ENCODE data around the gene MBNL2. TPM values are rescaled to one million over a fixed set of nuclear protein-coding genes. Genes with fewer than 3 reads are reported as not detected.

The MBNL2 gene
- total RNA-seq, 2 donors from 2014 or later = 28.2 to 61.8 TPM

- Histone ChIP-seq H3K9me3 (no peaks in the 10 kb centered on the region), H3K4me3 (no peak overlapping the region), H3K36me3 (no peaks in the 10 kb centered on the region), H3K27me3 (no peaks in the 10 kb centered on the region), H3K27ac (no peak overlapping the region), H3K4me1 (no peaks in the 10 kb centered on the region), H3K9ac (ENCODE audit: low read depth in 2 of 2, low read length in 2 of 2) (no peak overlapping the region)
- DNase-seq = no peak
- intact Hi-C loops (cut with DNase I) = loop anchor here (5.0 kb wide), 2 partner anchors 243 to 333 kb away; no protein-coding TSS in a partner anchor
- TF ChIP-seq, protein P1, sequence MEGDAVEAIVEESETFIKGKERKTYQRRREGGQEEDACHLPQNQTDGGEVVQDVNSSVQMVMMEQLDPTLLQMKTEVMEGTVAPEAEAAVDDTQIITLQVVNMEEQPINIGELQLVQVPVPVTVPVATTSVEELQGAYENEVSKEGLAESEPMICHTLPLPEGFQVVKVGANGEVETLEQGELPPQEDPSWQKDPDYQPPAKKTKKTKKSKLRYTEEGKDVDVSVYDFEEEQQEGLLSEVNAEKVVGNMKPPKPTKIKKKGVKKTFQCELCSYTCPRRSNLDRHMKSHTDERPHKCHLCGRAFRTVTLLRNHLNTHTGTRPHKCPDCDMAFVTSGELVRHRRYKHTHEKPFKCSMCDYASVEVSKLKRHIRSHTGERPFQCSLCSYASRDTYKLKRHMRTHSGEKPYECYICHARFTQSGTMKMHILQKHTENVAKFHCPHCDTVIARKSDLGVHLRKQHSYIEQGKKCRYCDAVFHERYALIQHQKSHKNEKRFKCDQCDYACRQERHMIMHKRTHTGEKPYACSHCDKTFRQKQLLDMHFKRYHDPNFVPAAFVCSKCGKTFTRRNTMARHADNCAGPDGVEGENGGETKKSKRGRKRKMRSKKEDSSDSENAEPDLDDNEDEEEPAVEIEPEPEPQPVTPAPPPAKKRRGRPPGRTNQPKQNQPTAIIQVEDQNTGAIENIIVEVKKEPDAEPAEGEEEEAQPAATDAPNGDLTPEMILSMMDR (IDR thresholded peaks at IDR 0.05) = no peak
Observed at GRCh38 chr13:97354808-97355207, 132.7 kb downstream of the MBNL2 start.

GRCh38 chr13:97356592-97356991 is 134.5 kb downstream of the MBNL2 start:
- no peak overlapping the region for H3K27ac ChIP-seq
- TF ChIP-seq, protein P1 (IDR thresholded peaks at IDR 0.05) = no peak
- no peaks in the 10 kb centered on the region for H3K4me1 ChIP-seq
- DNase-seq = no peak
- H3K27me3 ChIP-seq = no peaks in the 10 kb centered on the region
- H3K36me3 ChIP-seq = no peaks in the 10 kb centered on the region
- no peaks in the 10 kb centered on the region for H3K9me3 ChIP-seq
- no peak overlapping the region for H3K9ac ChIP-seq (ENCODE audit: low read depth in 2 of 2, low read length in 2 of 2)
- no peak overlapping the region for H3K4me3 ChIP-seq
- intact Hi-C loops (cut with DNase I) = loop anchor here (5.0 kb wide), 2 partner anchors 244 to 334 kb away; no protein-coding TSS in a partner anchor

DNA sequence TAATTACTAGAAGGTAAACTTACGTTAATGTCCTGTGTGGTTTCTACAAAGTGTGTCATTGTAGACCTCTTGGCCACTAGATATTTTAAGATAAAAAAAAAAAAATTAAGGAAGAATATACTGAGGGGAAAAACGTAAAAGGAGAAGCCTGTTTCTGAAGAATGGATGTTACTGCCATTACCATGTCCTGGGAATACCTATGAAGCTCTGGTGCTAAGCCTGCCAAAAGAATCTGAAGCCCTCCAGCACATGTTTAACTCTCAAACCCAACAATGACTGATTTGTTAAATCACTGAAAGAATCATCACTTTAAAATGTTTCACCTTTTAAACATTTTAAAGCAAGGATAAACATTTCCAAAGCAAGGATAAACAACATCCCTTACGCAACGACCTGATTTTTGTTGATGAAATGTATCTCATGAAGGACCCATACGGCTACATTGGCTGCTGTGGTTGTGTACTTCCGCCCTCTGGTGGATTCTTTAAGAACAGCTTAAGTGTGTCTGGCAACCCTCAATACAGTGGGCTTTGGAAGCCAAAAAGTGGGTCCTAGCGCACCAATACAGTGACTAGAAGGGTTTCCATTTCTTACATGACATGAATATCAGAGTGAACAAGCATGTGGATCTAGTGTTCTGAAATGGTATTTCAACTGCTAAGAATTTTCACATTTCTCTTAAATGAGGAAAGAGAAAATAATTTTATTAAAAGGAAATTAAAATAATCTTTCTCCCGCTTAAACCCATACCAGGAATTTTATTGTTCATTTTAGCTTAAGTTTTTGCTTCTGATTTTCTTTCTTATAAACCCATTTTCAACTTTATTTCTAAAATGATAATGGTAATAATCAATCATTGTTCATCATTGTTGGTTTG is 137.3 kb downstream of the MBNL2 start:
- DNase-seq = peak; percentile 65
- H3K4me1 ChIP-seq = no peaks in the 10 kb centered on the region
- no peak overlapping the region for H3K4me3 ChIP-seq
- H3K36me3 ChIP-seq = no peaks in the 10 kb centered on the region
- H3K27ac ChIP-seq = no peak overlapping the region
- H3K9ac ChIP-seq (ENCODE audit: low read depth in 2 of 2, low read length in 2 of 2) = no peak overlapping the region
- H3K27me3 ChIP-seq = no peaks in the 10 kb centered on the region
- H3K9me3 ChIP-seq = no peaks in the 10 kb centered on the region
- intact Hi-C loops (cut with DNase I) = loop anchor here (5.0 to 10.0 kb wide), 3 partner anchors 215 to 337 kb away; no protein-coding TSS in a partner anchor
- TF ChIP-seq, protein P1 (IDR thresholded peaks at IDR 0.05) = peak; percentile 71

DNA sequence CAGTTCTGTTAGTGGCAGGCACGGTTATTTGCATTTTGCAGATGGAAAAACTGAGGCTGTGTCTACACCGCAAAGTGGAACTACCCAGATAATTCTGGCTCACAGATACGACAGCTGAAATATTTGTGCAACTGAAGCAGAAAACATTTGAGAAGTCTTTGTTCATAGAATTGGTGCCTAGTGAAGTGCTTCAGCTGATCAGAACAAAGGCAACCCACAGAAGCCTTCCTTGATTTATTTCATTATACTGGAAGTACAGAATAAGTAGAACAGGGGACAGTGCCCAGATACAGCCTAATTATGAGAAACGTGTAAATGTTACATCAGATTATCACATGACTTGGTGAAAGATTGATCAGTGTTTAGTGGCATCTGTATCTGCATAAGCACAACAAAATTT is 138.5 kb downstream of the MBNL2 start:
- no peak overlapping the region for H3K4me3 ChIP-seq
- no peaks in the 10 kb centered on the region for H3K27me3 ChIP-seq
- H3K9ac ChIP-seq (ENCODE audit: low read depth in 2 of 2, low read length in 2 of 2) = no peak overlapping the region
- H3K4me1 ChIP-seq = no peaks in the 10 kb centered on the region
- TF ChIP-seq, protein P1 (IDR thresholded peaks at IDR 0.05) = no peak
- no peaks in the 10 kb centered on the region for H3K36me3 ChIP-seq
- no peak overlapping the region for H3K27ac ChIP-seq
- no peak for DNase-seq
- no peaks in the 10 kb centered on the region for H3K9me3 ChIP-seq
- intact Hi-C loops (cut with DNase I) = loop anchor here (10.0 kb wide), 1 partner anchor 214 kb away; no protein-coding TSS in a partner anchor

GRCh38 chr13:97364031-97364430 is 141.9 kb downstream of the MBNL2 start:
- Histone ChIP-seq H3K9ac (ENCODE audit: low read depth in 2 of 2, low read length in 2 of 2) (no peak overlapping the region), H3K36me3 (no peaks in the 10 kb centered on the region), H3K9me3 (no peaks in the 10 kb centered on the region), H3K27ac (no peak overlapping the region), H3K4me3 (no peak overlapping the region), H3K27me3 (no peaks in the 10 kb centered on the region), H3K4me1 (no peaks in the 10 kb centered on the region)
- intact Hi-C loops (cut with DNase I) = loop anchor here (10.0 kb wide), 1 partner anchor 211 kb away; no protein-coding TSS in a partner anchor
- DNase-seq = no peak
- TF ChIP-seq, protein P1 (IDR thresholded peaks at IDR 0.05) = no peak
